Stimulated activated naive CD8-positive, alpha-beta T cell treated with anti-CD3 and anti-CD28 coated beads, Interleukin-15, Interleukin-2, amounts not matched to agents 100 ng/mL and 50 ng/mL, for 24 hours (primary cell): ENCODE measurements around the gene SDSL.

Experiments used
- H3K27ac Mint-ChIP-seq: one replicate; pipeline ENCODE4 v1.8.0; 2021; ENCODE audit warnings: mild to moderate bottlenecking, mixed read lengths
- H3K27me3 Mint-ChIP-seq: one replicate; pipeline ENCODE4 v1.8.0; 2021; ENCODE audit warnings: mixed read lengths
- H3K36me3 Mint-ChIP-seq: one replicate; pipeline ENCODE4 v1.8.0; 2021; ENCODE audit warnings: low read depth, mixed read lengths
- H3K4me1 Mint-ChIP-seq: one replicate; pipeline ENCODE4 v1.8.0; 2021; ENCODE audit warnings: low read depth, mixed read lengths
- H3K4me3 Mint-ChIP-seq: one replicate; pipeline ENCODE4 v1.8.0; 2021; ENCODE audit warnings: mild to moderate bottlenecking, mixed read lengths
- H3K9me3 Mint-ChIP-seq: one replicate; pipeline ENCODE4 v1.8.0; 2021; ENCODE audit warnings: mixed read lengths

The SDSL gene

DNA sequence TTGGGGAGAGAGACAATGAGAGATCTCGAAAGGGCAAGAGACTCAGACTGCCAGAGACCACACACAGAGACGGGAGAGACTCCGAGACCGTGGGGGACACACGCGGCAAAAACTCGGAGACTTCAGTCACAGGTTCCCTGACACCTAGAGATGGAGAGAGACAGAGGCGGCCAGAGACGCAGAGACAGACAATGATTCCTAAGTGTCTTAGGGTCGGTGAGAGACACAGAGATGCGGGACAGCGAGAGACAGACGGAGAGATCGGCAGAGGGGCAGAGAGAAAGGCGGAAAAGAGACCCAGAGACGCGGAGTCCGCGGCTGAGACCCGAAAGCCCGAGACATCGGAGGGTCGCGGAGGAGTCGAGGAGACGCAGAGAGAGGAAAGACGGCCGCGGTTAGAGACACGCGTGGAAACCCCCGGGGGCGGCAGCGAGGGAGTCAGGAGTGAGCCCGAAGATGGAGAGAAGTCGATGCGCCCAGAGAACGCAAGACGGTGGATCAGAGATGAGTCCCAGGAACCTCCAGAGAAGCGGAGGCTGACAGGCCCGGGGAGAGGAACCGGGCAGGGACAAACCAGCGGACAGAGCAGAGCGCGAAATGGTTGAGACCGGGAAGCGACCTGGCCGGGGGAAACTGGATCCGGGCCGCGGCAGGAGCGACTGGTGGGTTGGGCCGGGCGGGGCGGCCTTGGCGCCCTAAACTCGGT is 41.7 kb downstream of the SDSL start:
- Mint-ChIP-seq H3K4me1 (peaks cover 23% of the 10 kb centered on the region), H3K36me3 (no peaks in the 10 kb centered on the region), H3K4me3 (peak overlapping the region; percentile 55), H3K9me3 (no peaks in the 10 kb centered on the region), H3K27ac (peak overlapping the region; percentile 71), H3K27me3 (peaks cover 63% of the 10 kb centered on the region)

DNA sequence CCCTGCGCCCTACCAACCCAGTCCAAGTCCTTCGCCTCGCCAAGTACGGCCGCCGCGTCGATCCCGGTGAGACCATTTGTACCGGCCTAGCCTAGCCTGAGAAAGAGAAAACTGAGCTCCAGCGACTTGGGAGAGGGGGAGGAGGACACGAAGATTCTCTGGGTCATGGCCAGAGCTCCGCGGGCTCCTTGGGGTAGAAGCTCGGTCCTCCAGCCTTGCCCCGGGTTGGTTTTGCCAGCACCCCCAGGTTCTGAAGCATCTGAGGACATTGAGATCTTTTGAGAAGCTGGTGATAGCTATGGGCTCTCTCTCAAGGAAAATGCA is 42.2 kb downstream of the SDSL start:
- Mint-ChIP-seq H3K36me3 (no peaks in the 10 kb centered on the region), H3K4me3 (no peak overlapping the region), H3K27me3 (peaks cover 63% of the 10 kb centered on the region), H3K4me1 (peaks cover 23% of the 10 kb centered on the region), H3K9me3 (no peaks in the 10 kb centered on the region), H3K27ac (no peak overlapping the region)

DNA sequence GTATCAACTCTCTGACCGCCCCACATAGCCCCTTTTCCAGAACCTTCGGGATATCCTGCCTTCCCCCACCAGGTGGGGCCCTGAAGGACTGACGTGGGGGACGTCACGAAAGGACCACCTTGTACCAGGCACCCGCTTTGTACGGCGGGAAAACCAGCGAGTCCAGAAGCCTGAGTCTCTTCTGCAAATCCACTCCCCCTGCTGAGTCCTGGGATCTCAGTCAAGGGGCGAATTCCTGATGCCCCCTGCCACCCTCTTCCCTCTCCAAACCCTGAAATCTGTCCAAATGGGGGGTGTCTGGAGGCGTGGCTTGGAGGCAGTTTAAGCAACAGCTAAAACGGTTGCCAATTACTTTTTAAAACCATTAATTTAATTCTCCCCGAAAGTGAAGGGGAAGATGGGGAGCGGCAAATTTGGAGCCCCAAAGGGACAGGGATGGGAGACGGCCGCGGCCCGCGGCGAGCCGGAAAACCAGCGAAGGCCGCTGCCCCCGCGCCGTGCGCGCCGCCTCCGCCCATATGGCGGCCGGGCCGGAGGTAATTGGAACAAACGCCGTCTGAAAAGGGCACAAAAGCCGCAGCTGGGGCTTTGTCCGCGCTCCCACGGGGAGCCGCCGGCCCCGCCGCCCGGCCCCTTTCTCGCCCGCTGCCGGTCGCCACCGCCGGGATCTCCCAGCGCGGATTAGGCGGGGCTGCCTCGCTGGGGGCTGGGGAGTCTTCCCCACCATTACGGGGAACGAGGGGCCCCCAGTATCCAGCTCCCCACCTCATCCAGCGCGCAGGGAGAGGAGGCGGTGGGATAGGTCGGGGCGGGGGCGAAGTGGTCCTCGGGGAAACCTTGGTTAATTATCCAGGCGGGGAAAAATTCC is 42.9 kb downstream of the SDSL start:
- no peaks in the 10 kb centered on the region for H3K36me3 Mint-ChIP-seq
- H3K27me3 Mint-ChIP-seq, result peaks cover 68% of the 10 kb centered on the region
- H3K4me3 Mint-ChIP-seq, result no peak overlapping the region
- H3K4me1 Mint-ChIP-seq, result peaks cover 23% of the 10 kb centered on the region
- H3K27ac Mint-ChIP-seq, result no peak overlapping the region
- H3K9me3 Mint-ChIP-seq, result no peaks in the 10 kb centered on the region

DNA sequence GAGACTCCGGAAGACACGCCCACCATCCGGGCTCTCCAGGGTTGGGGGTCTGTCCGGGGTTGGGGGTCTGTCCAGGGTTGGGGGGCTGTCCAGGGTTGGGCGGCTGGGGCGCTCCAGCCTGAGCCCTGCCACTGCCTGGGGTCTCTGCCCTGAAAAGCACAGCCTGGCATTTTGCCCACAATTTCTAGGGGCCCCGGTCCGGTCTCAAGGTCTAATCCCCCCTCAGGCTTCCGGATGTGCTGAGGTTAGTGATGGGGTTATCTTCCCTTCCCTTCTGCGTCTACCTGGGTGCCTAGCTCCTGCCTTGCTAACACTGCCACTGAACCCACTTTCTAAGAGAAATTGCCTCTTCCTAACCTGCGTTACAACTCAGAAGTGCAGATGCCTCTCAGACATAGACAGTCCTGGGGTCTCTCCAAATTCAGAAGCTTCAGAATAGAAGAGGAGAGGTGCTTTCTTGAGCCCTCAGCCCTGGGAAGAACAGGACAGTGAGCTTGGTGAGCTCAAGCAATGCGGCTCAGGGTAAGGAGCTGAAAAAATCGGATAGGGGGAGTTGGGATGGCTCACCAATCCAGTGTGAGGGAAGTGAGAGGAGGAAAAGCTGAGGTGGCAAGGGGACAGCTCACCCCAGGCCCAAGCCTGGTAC is 43.8 kb downstream of the SDSL start:
- Mint-ChIP-seq H3K27me3 (peaks cover 71% of the 10 kb centered on the region), H3K27ac (no peak overlapping the region), H3K9me3 (no peaks in the 10 kb centered on the region), H3K4me3 (no peak overlapping the region), H3K36me3 (no peaks in the 10 kb centered on the region), H3K4me1 (peaks cover 23% of the 10 kb centered on the region)

DNA sequence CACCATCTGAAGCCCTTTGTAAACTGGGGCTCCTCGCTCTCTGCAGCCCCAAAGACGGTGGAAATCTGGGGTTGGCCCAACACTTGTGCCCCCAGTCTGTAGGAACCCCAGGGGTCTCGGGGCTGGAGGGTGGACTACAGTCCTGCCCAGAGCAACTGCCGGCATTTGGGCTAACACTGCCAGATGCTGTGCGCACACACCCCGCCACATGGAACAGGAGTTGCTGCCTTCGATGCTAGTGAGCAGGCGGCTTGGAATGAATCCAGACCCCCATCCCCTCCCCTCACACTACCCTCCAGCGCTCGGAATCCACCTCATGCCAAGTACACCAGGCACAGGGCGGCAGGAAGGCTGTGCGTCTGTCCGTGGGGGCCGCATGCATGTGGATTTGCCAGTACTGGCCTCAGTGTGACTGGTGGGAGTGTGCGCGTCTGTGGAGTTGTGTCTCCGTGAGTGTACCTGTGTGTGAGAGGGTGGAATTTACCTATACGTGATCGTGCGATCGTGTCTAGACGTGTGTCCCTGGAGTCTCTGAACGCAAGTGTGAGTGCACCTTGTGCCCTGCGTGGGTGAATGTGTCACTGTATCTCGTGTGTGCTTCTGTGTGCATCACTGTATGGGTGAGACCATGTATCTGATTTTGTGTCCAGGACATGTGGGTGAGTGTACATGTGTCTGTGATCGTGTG is 44.4 kb downstream of the SDSL start:
- peaks cover 23% of the 10 kb centered on the region for H3K4me1 Mint-ChIP-seq
- no peaks in the 10 kb centered on the region for H3K36me3 Mint-ChIP-seq
- H3K9me3 Mint-ChIP-seq, result no peaks in the 10 kb centered on the region
- H3K27ac Mint-ChIP-seq, result peak overlapping the region; percentile 21
- peak overlapping the region; percentile 48 for H3K4me3 Mint-ChIP-seq
- H3K27me3 Mint-ChIP-seq, result peaks cover 70% of the 10 kb centered on the region

DNA sequence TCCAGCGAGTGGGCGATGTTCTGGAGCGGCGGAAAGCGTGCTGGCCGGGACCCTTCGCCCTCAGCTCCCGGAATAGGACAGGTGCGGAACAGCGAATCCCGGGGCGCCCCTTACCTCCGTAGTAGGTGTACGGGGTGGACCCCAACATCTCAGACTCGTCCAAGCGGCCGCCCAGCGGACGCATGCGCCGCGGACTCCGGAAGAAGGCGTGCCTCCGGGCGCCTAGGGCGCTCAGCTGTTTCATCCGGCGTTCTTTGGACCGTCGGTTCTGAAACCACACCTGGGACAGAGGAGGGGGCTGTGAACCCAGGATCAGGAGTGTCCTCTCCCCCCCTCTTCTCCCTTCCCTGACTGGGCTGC is 44.9 kb downstream of the SDSL start:
- peak overlapping the region; percentile 21 for H3K27ac Mint-ChIP-seq
- no peaks in the 10 kb centered on the region for H3K36me3 Mint-ChIP-seq
- peaks cover 23% of the 10 kb centered on the region for H3K4me1 Mint-ChIP-seq
- H3K27me3 Mint-ChIP-seq, result peaks cover 70% of the 10 kb centered on the region
- H3K9me3 Mint-ChIP-seq, result no peaks in the 10 kb centered on the region
- H3K4me3 Mint-ChIP-seq, result peak overlapping the region; percentile 48

DNA sequence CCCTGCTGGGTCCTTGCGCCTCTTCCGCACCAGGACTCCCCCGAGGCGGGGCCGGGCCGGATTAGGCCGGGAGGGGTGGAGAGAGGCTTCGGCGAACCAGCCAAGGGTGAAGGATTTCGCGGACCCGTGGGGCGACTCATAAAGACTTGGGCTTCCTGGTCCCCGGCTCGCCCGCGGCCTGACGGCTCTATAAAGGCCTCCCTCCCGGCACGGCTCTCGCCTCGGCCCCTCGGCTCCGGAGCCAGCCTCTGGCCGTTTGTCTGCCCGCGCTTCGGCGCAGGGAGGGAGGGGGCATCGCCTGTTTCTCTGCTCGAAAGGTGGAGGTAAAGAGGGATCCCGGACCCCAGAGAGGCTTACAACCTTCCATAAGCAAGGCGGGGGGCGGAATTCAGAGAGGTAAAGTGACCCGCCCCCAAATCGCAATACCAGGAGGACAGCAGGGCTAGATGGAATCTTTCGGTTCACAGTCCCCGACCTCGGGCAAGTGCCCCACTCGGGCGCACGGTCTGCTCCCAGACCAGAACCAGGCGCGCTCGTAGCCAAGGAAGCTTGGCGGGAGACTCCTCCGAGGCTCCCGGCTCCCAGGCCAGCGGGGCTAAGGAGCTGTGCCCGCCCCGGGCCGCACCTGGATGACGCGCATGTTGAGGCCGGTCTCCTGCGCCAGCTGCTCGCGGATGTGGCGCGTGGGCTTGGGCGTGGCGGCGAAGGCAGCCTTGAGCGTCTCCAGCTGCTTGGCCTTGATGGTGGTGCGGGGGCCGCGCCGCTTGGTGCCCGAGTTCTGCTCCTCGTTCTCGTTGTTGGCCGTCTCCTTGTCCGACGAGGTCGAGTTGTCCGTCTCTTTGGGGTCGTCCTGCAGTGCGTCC is 45.6 kb downstream of the SDSL start:
- H3K36me3 Mint-ChIP-seq, result no peaks in the 10 kb centered on the region
- peaks cover 20% of the 10 kb centered on the region for H3K4me1 Mint-ChIP-seq
- no peaks in the 10 kb centered on the region for H3K9me3 Mint-ChIP-seq
- peak overlapping the region; percentile 32 for H3K4me3 Mint-ChIP-seq
- H3K27me3 Mint-ChIP-seq, result peaks cover 68% of the 10 kb centered on the region
- no peak overlapping the region for H3K27ac Mint-ChIP-seq

DNA sequence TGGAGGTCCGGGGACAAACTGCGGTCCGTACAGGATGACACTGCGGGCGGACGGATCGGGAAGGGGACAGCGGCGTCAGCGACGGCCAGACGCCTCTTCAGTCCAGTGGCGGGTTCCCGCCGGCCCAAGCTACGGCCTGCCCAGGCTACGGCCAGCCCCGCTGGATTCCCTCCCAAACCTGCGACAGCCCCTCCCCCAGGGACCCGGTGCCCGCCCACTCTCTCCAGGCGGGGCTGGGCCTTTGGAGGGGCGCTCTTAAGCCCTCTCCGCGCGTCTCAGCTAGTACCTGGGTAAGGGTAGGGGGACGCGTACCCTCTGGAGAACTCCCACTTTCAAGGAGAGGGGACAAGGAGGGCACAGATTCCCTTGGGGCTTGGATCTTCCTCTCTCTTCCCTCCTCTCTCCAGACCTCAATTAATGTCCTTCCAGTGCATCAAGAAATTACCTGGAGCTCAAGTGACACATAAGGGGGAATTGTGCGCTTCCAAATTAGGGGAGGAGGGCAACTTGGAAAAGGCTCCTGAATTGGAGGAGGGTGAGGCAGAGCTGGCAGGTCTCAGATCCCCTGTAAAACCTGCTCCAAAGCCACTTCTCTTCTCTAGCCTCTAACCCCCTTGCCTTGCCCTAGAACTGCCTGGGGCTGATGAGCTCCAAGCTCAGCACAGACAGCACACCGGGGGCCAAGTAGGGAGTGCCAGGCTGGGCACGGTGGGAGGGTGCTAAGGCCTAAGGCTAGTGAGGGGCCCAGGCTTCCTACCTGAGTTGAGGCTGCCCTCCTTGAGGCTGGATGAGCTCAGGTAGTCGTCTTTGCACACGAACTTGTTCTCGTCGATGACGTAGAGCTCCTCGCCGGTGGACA is 46.4 kb downstream of the SDSL start:
- no peaks in the 10 kb centered on the region for H3K9me3 Mint-ChIP-seq
- no peak overlapping the region for H3K4me3 Mint-ChIP-seq
- no peaks in the 10 kb centered on the region for H3K36me3 Mint-ChIP-seq
- H3K27ac Mint-ChIP-seq, result no peak overlapping the region
- peaks cover 16% of the 10 kb centered on the region for H3K4me1 Mint-ChIP-seq
- H3K27me3 Mint-ChIP-seq, result peaks cover 72% of the 10 kb centered on the region

DNA sequence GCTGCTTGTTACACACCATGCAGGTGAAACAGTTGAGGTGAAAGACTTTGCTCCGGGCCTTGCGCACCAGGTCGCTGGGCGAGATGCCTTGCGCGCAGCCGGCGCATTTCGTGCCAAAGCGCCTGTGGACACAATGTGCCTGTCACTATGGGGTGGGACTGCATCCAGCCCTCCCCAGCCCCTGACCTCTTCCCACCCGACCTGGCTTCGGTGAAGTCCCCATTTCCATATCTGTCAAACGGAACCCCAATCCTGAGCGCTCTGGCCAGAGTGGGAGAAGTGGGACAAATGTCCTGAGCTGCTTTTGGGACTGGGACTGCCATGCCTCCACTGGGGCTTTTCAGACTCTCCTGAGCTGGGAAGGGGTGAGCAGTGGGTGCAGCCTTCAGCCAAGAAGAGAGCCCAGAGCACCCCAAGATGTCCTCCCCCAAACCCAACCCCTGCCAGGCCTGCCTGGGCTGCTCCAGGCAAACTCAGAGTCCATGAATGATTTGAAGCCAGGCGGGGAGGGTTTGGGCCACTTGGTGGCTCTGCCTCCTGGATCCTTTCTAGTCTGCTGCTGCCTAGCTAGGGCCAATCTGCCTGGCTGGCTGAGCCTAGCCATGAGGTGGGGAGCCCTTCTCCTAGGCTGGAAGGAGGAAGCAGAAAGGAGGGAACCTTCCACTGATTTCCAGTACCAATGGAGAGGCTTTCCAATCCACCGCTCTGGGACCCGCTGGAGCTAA is 47.2 kb downstream of the SDSL start:
- no peaks in the 10 kb centered on the region for H3K9me3 Mint-ChIP-seq
- peaks cover 70% of the 10 kb centered on the region for H3K27me3 Mint-ChIP-seq
- no peaks in the 10 kb centered on the region for H3K36me3 Mint-ChIP-seq
- no peak overlapping the region for H3K27ac Mint-ChIP-seq
- H3K4me3 Mint-ChIP-seq, result no peak overlapping the region
- H3K4me1 Mint-ChIP-seq, result peaks cover 13% of the 10 kb centered on the region

DNA sequence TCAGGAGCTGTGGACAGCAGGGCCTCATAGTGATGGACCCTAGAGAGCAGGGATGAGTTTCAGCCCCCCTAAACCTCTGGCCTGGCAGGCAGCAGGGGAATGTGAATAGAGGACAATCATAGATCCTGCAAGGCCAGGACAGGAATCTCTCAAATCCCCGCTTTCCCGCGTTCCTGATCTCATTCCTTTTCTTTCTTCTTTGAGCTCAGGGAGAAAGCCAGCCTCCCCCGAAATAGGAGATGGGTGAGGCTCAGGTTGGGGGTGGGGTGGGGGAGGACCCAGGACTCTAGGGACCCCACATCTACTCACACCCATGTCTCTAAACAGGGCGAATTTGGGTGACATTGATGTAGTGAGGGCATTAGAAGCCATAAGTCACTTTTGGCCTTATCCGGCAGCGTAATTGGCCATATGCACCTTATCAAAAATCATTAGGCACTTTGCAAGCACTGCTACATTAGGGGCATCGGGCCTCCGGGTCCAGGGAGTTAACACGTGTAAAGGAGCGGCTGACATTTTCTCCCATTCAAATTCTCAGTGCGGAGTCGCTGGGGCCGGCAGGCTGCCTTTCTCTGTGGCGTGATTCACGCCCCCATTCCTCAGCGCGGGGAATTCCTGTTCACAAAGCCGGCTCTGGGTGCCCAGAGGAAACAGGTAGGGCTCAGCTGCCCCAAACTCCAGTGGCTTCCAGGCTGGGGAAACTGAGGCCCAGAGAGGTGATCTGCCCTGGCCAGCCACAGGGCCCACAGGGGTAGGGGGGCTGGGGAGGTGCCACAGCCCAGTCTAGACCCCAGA is 48.0 kb downstream of the SDSL start:
- H3K36me3 Mint-ChIP-seq, result no peaks in the 10 kb centered on the region
- no peak overlapping the region for H3K4me3 Mint-ChIP-seq
- H3K27me3 Mint-ChIP-seq, result peaks cover 71% of the 10 kb centered on the region
- H3K9me3 Mint-ChIP-seq, result no peaks in the 10 kb centered on the region
- H3K4me1 Mint-ChIP-seq, result peaks cover 13% of the 10 kb centered on the region
- no peak overlapping the region for H3K27ac Mint-ChIP-seq

DNA sequence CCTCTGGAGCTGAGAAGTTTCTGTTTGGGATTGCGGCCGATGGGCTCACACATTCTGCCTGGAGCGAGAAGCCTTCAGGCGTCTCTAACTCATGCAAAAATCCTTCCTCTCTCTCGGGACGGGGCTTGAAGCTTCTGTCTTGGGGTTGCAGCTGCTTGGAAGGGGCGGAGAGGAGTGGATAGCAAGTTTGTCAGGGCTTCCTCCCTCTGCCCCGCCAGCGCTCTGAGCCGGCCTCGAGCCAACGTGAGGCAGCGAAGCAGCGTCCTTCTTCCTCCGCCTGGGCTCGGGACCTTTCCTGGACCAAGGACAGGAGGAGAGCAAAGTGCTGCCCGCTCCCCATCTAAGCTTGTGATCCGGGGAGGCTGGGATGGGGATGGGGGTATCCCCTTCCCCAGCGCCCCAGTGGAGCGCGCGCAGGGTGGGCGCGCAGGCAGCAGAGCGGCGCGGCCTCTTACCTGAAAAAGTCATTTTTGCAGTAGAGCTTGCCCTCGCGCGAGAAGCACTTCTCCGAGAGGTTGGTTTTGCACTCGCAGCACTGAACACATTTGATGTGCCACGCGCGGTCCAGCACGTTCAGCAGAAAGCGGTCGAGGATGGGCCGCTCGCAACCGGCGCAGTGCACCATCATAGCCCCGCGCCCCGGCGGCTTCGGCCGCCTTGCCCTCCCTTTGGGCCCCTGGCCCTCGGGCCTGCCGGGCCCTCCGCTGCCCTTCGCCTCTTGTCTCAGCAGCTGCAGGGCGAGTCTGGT is 48.9 kb downstream of the SDSL start:
- Mint-ChIP-seq H3K9me3 (no peaks in the 10 kb centered on the region), H3K27ac (no peak overlapping the region), H3K4me3 (no peak overlapping the region), H3K4me1 (peaks cover 15% of the 10 kb centered on the region), H3K36me3 (no peaks in the 10 kb centered on the region), H3K27me3 (peaks cover 77% of the 10 kb centered on the region)

DNA sequence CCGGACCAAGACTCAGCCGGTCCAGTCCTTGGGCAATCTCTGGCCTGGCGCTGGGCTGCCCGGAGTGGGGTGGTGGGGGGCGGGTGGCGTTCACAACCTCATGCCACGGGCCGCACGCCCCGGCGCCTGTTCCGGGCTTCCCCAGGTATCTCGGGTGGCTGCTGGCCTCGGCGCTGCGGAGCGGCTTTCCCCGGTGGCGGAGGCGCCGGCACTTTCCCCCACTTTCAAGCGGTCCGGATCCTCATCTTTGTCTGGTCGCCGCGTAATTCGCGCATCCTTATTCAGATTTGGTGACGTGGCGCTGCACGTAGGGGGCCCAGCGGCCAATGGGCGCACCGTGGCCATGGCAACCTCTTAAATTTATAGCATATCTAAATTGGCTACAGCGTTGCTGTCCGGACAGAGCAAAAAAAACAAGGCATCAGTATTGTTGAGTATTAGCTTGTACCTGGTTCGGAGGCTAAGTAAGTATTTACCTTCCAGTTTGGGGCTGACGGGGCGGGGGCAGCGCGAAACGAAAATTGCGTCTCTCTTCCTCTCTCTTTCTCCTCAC is 49.5 kb downstream of the SDSL start, which contains the start of gene LHX5:
LHX5 (minus strand) TSS at position 253 of the 553 bp plus-strand sequence. CDS start 373 bp downstream, outside the sequence.
- H3K36me3 Mint-ChIP-seq, result no peaks in the 10 kb centered on the region
- H3K4me3 Mint-ChIP-seq, result no peak within 1 kb of the TSS
- H3K9me3 Mint-ChIP-seq, result no peaks in the 10 kb centered on the region
- peaks cover 73% of the 10 kb centered on the region for H3K27me3 Mint-ChIP-seq
- no peak within 1 kb of the TSS for H3K27ac Mint-ChIP-seq
- H3K4me1 Mint-ChIP-seq, result peaks cover 14% of the 10 kb centered on the region
